K562 (cell line): ENCODE data around the gene SLC2A4RG. TPM values are rescaled to one million over a fixed set of nuclear protein-coding genes. Genes with fewer than 3 reads are reported as not detected.

Experiments
- ATAC-seq: fragments of 200-7000 bp; cut with Tn5 transposase; 3 replicates; pipeline ENCODE4 v1.9.1; 2020; ENCODE audit warnings: moderate library complexity
- BruUV-seq: library from RNA; stranded (reverse); fragments of 400-500 nt; replicated peaks from 2 replicates; lab custom pipeline; 2021; lab: Mats Ljungman, UMichigan
- CTCF ChIA-PET: fragments of 300-600 bp; formaldehyde crosslinking; extraction: SDS; loops from one replicate; lab custom pipeline; 2021; ENCODE audit warnings: low intra/inter-chr PET ratio; lab: Yijun Ruan, JAX
- POLR2A ChIA-PET: fragments of 300-600, 350-650 bp; sonication (Branson Sonifier 250); formaldehyde crosslinking; extraction: SDS; loops from one replicate; lab custom pipeline; 2021; ENCODE audit warnings: antibody characterized with exemption, inconsistent platforms; lab: Yijun Ruan, JAX
- DNase-seq, 4 experiments: peaks; one replicate each; pipeline versions ENCODE4 v3.0.0 to v3.0.0-alpha.2; 2011 to 2018; ENCODE audit warnings: low spot score in 3 of 4, mixed read lengths in 3 of 4; ENCODE audit errors: extremely low read depth in 1 of 4
- FAIRE-seq: peaks from 2 replicates; lab custom pipeline; 2011; peaks lifted over from hg19 to GRCh38; lab: Jason Lieb, UNC
- H2AFZ ChIP-seq: 2 replicates; pipeline ENCODE4 v1.6.0; 2011; ENCODE audit warnings: low read depth, low read length, control low read depth, inconsistent platforms
- H3K27ac ChIP-seq: fragments of 200-600 bp; 3 replicates; pipeline ENCODE4 v1.8.0; 2011; ENCODE audit warnings: low read depth, mild to moderate bottlenecking, control low read depth, inconsistent platforms, low read length, moderate library complexity, mixed read lengths; ENCODE audit errors: extremely low read depth
- H3K27me3 ChIP-seq, 2 experiments: fragments of 300-600 bp in 1 of 2; 2 replicates in 1 of 2; 3 replicates in 1 of 2; pipeline versions ENCODE4 v1.6.0 to v1.8.0; 2011; ENCODE audit warnings: inconsistent platforms in 2 of 2, low read length in 2 of 2, mild to moderate bottlenecking in 1 of 2, mixed read lengths in 1 of 2, moderate library complexity in 1 of 2; ENCODE audit not compliant: control insufficient read depth in 2 of 2, insufficient read depth in 2 of 2
- H3K36me3 ChIP-seq: fragments of 300-600 bp; 3 replicates; pipeline ENCODE4 v1.8.0; 2011; ENCODE audit warnings: mild to moderate bottlenecking, low read length, inconsistent platforms; ENCODE audit not compliant: control insufficient read depth, insufficient read depth
- H3K4me1 ChIP-seq, 2 experiments: fragments of 200-600 bp in 1 of 2; replicated peaks in 1 of 2; 2 replicates in 1 of 2; 3 replicates in 1 of 2; pipeline versions ENCODE4 v1.5.1 to v1.8.0; 2011; ENCODE audit warnings: inconsistent platforms in 2 of 2, low read length in 2 of 2, mild to moderate bottlenecking in 1 of 2, mixed read lengths in 1 of 2, moderate library complexity in 1 of 2; ENCODE audit not compliant: control insufficient read depth in 2 of 2, insufficient read depth in 2 of 2
- H3K4me2 ChIP-seq: 2 replicates; pipeline ENCODE4 v1.6.1; 2011; ENCODE audit warnings: low read length, control low read depth, inconsistent platforms, mixed read lengths; ENCODE audit not compliant: insufficient read depth
- H3K4me3 ChIP-seq: fragments of 200-600 bp; sonication (generic), shearing (Covaris generic); 2 replicates; pipeline ENCODE4 v1.5.1; 2016; ENCODE audit warnings: control low read depth, inconsistent platforms
- H3K79me2 ChIP-seq: fragments of 200-600 bp; 3 replicates; pipeline ENCODE4 v1.8.0; 2011; ENCODE audit warnings: low read length, inconsistent platforms; ENCODE audit not compliant: control insufficient read depth, insufficient read depth
- H3K9ac ChIP-seq, 2 experiments: 2 replicates each; pipeline versions ENCODE4 v1.6.0 to v1.6.1; 2011; ENCODE audit warnings: low read depth in 2 of 2, low read length in 2 of 2, control low read depth in 1 of 2, inconsistent platforms in 1 of 2, mild to moderate bottlenecking in 1 of 2, mixed read lengths in 1 of 2; ENCODE audit not compliant: insufficient read depth in 1 of 2
- H3K9me1 ChIP-seq: one replicate; pipeline ENCODE4 v1.6.0; 2011; ENCODE audit warnings: inconsistent platforms, mild to moderate bottlenecking, low read length, moderate library complexity; ENCODE audit not compliant: control insufficient read depth, insufficient read depth
- H3K9me3 ChIP-seq: replicated peaks from 2 replicates; pipeline ENCODE4 v1.5.1; 2011; ENCODE audit warnings: low read depth, low read length, inconsistent platforms; ENCODE audit not compliant: control insufficient read depth, insufficient read depth
- H4K20me1 ChIP-seq: replicated peaks from 2 replicates; pipeline ENCODE4 v1.6.1; 2011; ENCODE audit warnings: low read length, inconsistent platforms, mixed read lengths; ENCODE audit not compliant: control insufficient read depth, insufficient read depth
- HDAC2 ChIP-seq: fragments of 450-650 bp; IDR thresholded peaks from 2 replicates; pipeline ENCODE4 v1.6.1; 2016; ENCODE audit warnings: mild to moderate bottlenecking
- NBN ChIP-seq: fragments of 450-650 bp; IDR thresholded peaks from 2 replicates; pipeline ENCODE4 v1.6.1; 2016; ENCODE audit warnings: low read depth, mild to moderate bottlenecking
- POLR2AphosphoS2 ChIP-seq: IDR thresholded peaks from 2 replicates; pipeline ENCODE4 v1.6.1; 2012; ENCODE audit warnings: low read length, improper control_type of control experiment
- POLR2G ChIP-seq: fragments of 200-400 bp; formaldehyde crosslinking; IDR thresholded peaks from 2 replicates; pipeline ENCODE4 v1.6.1; 2017; ENCODE audit warnings: low read depth, mild to moderate bottlenecking, antibody characterized with exemption, low read length, moderate library complexity
- WGBS: fragments of 100-300 bp; shearing (Covaris generic); methylation state at CpG from one replicate; pipeline ENCODE4 v1.1.6; 2016; ENCODE audit warnings: low coverage, mixed read lengths; ENCODE audit not compliant: insufficient coverage; ENCODE audit errors: missing lambda C conversion rate; 5-methylcytosine and 5-hydroxymethylcytosine counted together
- in situ Hi-C: fragments of 300-500 bp; cut with MboI; formaldehyde crosslinking; loops from 4 replicates; pipeline ENCODE4 v1.15.0; 2018; ENCODE audit warnings: inconsistent platforms, mixed read lengths
- intact Hi-C: fragments of 100-400 bp; cut with micrococcal nuclease; formaldehyde crosslinking; loops from 2 replicates; pipeline ENCODE4 v1.14.2; 2022
- polyA plus RNA-seq, 8 experiments: library from polyadenylated mRNA; depleted of rRNA in 4 of 8; stranded (reverse) in 5 of 8; unstranded in 3 of 8; fragments of >200 nt; fragmentation: Nextera tagmentation in 2 of 8; fragmentation: Illumina TruSeq in 1 of 8; extraction: Ambion mirVana in 2 of 8; extraction: Trizol in 1 of 8; gene quantifications; 2 replicates each; pipeline versions ENCODE4 v1.2.1 to v1.2.3, GENCODE V29; 2011 to 2014; ENCODE audit warnings: inconsistent platforms in 1 of 8, missing spikeins in 1 of 8
- total RNA-seq, 7 experiments: library from RNA; depleted of rRNA in 6 of 7; stranded (reverse); fragments of >200 nt in 6 of 7; fragmentation: Illumina TruSeq in 2 of 7; extraction: Trizol in 2 of 7; gene quantifications; 2 replicates each; pipeline versions ENCODE4 v1.2.1 to v1.2.3, GENCODE V29; 2011 to 2021; ENCODE audit warnings: low replicate concordance in 1 of 7
- TF ChIP-seq, protein P1 (sequence below), 2 experiments: IDR thresholded peaks in 1 of 2; conservative IDR thresholded peaks in 1 of 2; 2 replicates each; pipeline ENCODE4 v1.6.1; 2016; ENCODE audit warnings: low read depth in 2 of 2, mild to moderate bottlenecking in 1 of 2, missing compliant biosample characterization in 1 of 2, missing genetic modification characterization in 1 of 2, moderate library complexity in 1 of 2
- TF ChIP-seq, protein P2 (sequence below): fragments of 450-650 bp; formaldehyde crosslinking; conservative IDR thresholded peaks from 2 replicates; pipeline ENCODE4 v1.4.0; 2022; ENCODE audit warnings: mild to moderate bottlenecking, missing genetic modification characterization

The SLC2A4RG gene
- total and polyA plus RNA-seq, 9 of the 15 experiments (the other 6 are each of a cell fraction or from before 2014, with no cell fraction given) = 0.34 to 97.3 (median 26.5) TPM

DNA sequence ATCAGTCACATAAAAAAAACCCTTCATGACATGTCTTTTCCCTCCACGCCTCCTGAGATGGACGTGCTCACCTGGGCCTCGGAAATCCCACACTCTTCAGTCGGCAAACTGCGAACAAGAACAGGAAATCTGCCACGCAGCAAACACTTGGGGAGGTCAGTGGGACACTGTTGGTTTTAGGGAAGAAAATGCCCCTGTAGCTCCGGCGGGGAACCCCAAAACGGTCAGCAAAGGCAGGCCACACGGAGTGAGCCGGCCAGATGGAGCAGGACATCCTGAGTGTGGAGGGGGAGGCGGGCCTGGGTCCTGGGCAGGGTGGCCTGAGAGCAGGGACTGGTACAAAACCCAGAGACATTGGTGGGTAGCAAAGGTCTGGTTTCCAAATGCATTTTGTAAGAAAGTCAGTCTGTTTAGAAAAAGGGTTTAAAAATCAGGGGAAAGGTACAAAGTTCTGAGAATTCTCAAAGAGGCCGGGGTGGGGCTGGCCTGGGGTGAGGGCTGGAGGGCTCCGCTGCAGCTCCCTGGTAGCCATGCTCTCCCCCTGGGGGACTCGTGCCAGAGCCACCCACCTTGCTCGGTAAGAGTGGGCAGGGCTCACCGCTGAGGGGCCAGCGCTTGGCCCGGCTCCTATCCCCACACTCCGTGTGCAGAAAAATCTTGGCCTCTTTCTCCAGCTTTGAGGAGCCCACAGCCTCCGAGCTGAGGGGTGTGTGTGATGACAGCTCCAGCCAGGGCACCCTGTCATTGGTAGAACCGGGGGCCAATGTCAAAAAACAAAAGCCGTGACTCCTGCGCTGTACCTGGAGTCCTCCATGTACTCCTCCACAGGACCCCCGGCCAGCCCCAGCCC, 5.2 kb downstream of the SLC2A4RG start:
- H4K20me1 ChIP-seq = no peaks in the 10 kb centered on the region; the same call in 1 of the 2 replicates
- H3K9me3 ChIP-seq = no peaks in the 10 kb centered on the region
- no peaks in the 10 kb centered on the region for H3K9me1 ChIP-seq
- DNase-seq (no peak), FAIRE-seq (no peak)
- H3K4me1 ChIP-seq = peaks cover 8 to 74% of the 10 kb centered on the region in 2 experiments
- peak overlapping the region in 1 of 2 experiments; percentile 48; a peak in 2 of 4 replicates for H3K9ac ChIP-seq
- CTCF ChIA-PET = no interaction called here
- BruUV-seq = no TSS peak
- in situ Hi-C loops = no loop called here
- no peak overlapping the region for H3K4me2 ChIP-seq
- no peak overlapping the region for H3K4me3 ChIP-seq
- TF ChIP-seq POLR2AphosphoS2 (peak; percentile 48; the same call in 1 of the 2 replicates), NBN (no peak), POLR2G (peak; percentile 63), HDAC2 (no peak)
- TF ChIP-seq, protein P1, sequence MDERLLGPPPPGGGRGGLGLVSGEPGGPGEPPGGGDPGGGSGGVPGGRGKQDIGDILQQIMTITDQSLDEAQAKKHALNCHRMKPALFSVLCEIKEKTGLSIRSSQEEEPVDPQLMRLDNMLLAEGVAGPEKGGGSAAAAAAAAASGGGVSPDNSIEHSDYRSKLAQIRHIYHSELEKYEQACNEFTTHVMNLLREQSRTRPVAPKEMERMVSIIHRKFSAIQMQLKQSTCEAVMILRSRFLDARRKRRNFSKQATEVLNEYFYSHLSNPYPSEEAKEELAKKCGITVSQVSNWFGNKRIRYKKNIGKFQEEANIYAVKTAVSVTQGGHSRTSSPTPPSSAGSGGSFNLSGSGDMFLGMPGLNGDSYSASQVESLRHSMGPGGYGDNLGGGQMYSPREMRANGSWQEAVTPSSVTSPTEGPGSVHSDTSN (CRISPR knock-in tag; IDR thresholded peaks at IDR 0.05; ENCODE audit: low read depth) = no peak
- TF ChIP-seq, protein P1 (tag; conservative IDR thresholded peaks at IDR 0.05; ENCODE audit: low read depth) = no peak
- TF ChIP-seq, protein P2, sequence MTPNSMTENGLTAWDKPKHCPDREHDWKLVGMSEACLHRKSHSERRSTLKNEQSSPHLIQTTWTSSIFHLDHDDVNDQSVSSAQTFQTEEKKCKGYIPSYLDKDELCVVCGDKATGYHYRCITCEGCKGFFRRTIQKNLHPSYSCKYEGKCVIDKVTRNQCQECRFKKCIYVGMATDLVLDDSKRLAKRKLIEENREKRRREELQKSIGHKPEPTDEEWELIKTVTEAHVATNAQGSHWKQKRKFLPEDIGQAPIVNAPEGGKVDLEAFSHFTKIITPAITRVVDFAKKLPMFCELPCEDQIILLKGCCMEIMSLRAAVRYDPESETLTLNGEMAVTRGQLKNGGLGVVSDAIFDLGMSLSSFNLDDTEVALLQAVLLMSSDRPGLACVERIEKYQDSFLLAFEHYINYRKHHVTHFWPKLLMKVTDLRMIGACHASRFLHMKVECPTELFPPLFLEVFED (CRISPR knock-in tag) = 0 out of 2 replicates have a peak, but pooled peaks have one; percentile 30
- TF ChIP-seq, all 486 proteins: peak for 3
- Histone ChIP-seq H3K36me3 (peaks cover 31% of the 10 kb centered on the region; the same call in 1 of the 3 replicates), H3K27me3 (no peaks in the 10 kb centered on the region), H3K27ac (no peak overlapping the region), H2AFZ (no peak overlapping the region), H3K79me2 (peaks cover 16% of the 10 kb centered on the region)
- intact Hi-C loops = no loop called here
- WGBS = 64% methylated on average over 17 of the region's 25 CpGs
- ATAC-seq = no peak
- POLR2A ChIA-PET = interaction anchor here (0.6 to 2.2 kb wide), 4 partner anchors 11 to 47 kb away, joined by 3 to 7 read pairs (median 4); partner anchors contain the start of genes ARFRP1 and ZGPAT
